Heart left ventricle (tissue), 13 donors: ENCODE data around the gene LRP5.

Experiments
- CTCF ChIP-seq, 12 donors: fragments of 200-600 bp; sonication (generic) in 4 of 12; IDR thresholded peaks; one replicate each; pipeline versions ENCODE4 v1.5.0 to v1.8.0; 2018 to 2022; ENCODE audit warnings: antibody characterized with exemption in 12 of 12, mild to moderate bottlenecking in 5 of 12
- POLR2A ChIP-seq, 2 donors: fragments of 450-650 bp; IDR thresholded peaks; one replicate each; pipeline ENCODE4 v1.6.1; 2017; ENCODE audit warnings: antibody characterized with exemption in 2 of 2, mild to moderate bottlenecking in 2 of 2, moderate library complexity in 2 of 2
- donor health status: ischemic (EF 13 %, LVEDD 7.1; RV severe dilation, severe dysfunction).
- donor health status: DM: no; HTN: yes; CAD: no.
- donor health status: DM: no; HTN: no; CAD: no.
- donor health status: ischemic (EF 25% LVEDD 6.9; RV normal size, moderate dysfunction).
- donor health status: ischemic (EF 25% LVEDD 5.7; RV mildly dilated, moderate dysfunction).
- donor health status: ischemic (EF 35%, LVEDD 5.7; RV mildly dilated, moderate dysfunction).
- donor health status: nonischemic (EF 11% LVEDD 7.7; RV severe dilation, severe dysfunction).
- donor health status: DM: yes; HTN: yes; CAD: no.
- donor health status: PGD.
- donor health status: ischemic (EF 29% LVEDD 5.4; RV normal size, mild dysfunction).
- donor health status: nonischemic (EF 23%, LVEDD 6.1; RV moderate dilation, normal function).

- TF ChIP-seq CTCF (IDR thresholded peaks at IDR 0.05), result no peak
- TF ChIP-seq POLR2A (IDR thresholded peaks at IDR 0.05), result no peak
These were observed 167.8 kb downstream of the LRP5 start for GRCh38 chr11:68480193-68480592.
